HG03280 (cell line): ENCODE measurements around the gene KIF12.
"Not testable (repeated sequence)": the region's sequence is repeated elsewhere in the genome, so short reads cannot be mapped to it uniquely, and the experiment has no call there.

Experiments
- ATAC-seq: cut with Tn5 transposase; IDR thresholded peaks from one replicate; pipeline ENCODE4 v1.9.1; 2021; ENCODE audit warnings: mild to moderate bottlenecking, moderate library complexity; ENCODE audit not compliant: unreplicated experiment

Gene KIF12

GRCh38 chr9:114048533-114049415 is 50.3 kb downstream of the KIF12 start:
- no peak for ATAC-seq

GRCh38 chr9:114047717-114048116 is 51.4 kb downstream of the KIF12 start:
- no peak for ATAC-seq

- ATAC-seq: no peak
Observed at GRCh38 chr9:114046875-114047274, 52.2 kb downstream of the KIF12 start.

GRCh38 chr9:114046237-114046755 is 52.8 kb downstream of the KIF12 start:
- ATAC-seq: no peak

- not testable (repeated sequence) for ATAC-seq
Observed at GRCh38 chr9:114043660-114044059, 55.4 kb downstream of the KIF12 start.
